NK-92 (cell line): Measurements from ENCODE around the gene SH3YL1.

Experiments
- DNase-seq: peaks from one replicate; lab custom pipeline; 2025; ENCODE audit not compliant: unreplicated experiment; lab: John Stamatoyannopoulos, UW

SH3YL1 gene, protein sequence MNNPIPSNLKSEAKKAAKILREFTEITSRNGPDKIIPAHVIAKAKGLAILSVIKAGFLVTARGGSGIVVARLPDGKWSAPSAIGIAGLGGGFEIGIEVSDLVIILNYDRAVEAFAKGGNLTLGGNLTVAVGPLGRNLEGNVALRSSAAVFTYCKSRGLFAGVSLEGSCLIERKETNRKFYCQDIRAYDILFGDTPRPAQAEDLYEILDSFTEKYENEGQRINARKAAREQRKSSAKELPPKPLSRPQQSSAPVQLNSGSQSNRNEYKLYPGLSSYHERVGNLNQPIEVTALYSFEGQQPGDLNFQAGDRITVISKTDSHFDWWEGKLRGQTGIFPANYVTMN

DNA sequence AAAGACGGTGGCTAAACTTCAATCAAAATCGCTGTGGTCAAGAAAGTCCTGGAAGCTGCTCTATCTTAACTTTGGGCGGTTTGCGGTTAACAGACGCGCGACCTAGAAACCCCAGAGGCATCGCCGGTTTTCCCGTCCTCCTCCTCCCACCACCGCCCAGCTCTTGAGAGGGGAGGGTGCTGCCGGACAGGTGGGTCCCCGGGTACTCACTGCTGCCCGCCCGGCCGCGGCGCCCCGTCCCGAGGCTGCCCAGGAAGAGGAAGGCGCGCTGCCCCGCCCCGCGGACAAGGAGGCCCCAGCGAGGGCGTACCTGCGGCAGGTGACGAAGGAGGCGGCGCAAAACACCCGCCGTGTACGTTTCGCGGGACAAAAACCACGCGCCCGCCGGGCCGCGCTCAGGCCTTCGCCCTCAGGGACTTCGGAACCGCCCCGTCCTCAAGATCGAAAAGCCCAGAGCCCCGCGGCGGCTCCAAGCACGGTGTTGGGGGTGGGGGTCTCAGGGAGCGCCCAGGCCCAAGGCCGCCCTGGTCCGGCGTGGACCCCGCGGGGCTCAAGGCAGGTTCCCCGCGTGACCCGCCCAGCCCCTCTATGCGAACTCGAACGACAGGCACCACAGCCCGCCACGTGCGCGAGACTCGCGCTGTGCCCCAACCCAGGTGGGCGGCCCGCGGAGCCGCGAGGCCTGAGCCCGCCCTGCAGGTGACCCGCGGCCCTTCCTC is at the start of gene SH3YL1:
Gene SH3YL1 (minus strand): TSS at position 259 of the 719 bp plus-strand sequence. CDS start 48 bp downstream, at position 211.
- DNase-seq = no peak

DNA sequence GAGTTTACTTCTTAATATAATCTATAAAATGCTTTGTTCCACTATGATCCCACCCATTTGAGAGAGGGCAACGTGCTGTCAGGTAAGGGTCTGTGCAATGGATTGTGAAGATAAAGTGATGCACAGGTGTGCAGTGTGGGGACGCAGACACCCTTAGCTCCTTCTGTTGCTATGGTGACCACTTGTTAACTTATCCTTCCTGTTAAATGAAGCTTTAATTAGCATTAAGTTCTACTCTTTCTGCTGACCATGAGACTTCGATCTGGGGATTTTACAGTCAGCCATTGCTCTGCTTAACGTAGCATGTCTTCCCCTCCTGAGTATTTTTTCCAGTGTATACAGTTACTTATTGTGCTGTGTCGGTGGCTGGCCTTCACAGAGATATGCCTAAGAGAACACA is 47.2 kb upstream of the SH3YL1 start:
- no peak for DNase-seq

DNA sequence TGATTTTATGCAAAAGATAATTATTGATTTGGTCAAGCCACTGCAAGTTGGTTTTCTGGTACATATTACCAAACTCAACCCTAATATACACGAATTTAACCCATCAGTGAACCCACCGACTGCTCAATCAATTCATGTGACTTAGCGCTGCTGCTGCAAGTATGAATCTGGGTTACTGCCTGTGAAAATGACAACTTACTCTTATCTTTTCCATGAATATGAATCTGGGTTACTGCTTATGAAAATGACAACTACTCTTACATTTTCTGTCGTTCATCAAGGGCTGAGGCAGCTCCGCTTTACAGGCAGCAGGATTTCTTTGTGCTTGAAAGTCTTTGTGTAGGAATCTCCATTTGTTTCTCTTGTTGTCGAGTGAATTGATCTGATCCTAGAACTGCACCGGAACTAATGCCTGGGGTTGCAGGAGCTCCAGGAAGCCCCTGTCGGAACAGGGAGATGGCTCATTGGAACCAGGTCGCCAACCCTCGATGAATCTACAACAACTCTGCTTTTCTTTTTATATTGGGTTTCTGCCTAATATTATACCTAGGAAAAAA is 46.2 kb upstream of the SH3YL1 start:
- no peak for DNase-seq

DNA sequence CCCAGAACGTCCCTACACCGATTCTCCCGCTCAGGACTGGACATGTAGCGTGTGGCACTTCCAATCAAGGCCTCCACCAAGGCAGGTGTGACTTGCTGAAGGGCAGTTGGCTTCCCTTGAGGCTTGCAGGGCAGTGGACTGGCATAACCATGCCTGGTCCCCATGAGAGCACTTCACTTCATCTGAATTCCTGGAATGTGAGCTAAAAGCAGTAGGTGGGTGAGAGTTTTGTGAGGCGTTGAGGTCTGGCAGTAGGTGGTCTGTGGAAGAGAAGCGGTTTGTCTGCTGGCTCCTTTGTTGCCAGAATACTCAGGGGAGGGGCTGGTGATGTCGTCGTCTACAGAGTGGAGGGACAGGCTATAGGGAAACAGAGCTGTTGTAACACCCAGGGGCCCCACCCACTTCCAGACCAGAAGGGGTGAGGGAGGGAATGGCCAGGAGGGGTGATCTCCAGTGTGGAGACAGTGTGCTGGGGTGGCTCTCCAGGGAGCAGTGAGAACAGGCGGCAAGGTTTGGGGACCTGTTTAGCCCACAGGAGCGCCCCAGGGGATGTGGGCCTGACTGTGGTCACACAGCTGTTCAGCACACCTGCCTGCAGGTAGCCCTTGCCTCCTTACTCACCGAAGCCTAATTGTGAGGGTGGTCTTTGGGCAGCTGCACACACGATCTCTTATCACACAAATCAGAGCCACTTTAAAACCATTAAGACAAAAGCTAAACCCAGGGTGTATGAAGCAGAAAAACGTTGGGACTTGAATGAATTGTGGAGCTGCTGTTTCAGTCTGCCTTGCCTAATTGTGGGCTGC is 45.5 kb upstream of the SH3YL1 start:
- no peak for DNase-seq

DNA sequence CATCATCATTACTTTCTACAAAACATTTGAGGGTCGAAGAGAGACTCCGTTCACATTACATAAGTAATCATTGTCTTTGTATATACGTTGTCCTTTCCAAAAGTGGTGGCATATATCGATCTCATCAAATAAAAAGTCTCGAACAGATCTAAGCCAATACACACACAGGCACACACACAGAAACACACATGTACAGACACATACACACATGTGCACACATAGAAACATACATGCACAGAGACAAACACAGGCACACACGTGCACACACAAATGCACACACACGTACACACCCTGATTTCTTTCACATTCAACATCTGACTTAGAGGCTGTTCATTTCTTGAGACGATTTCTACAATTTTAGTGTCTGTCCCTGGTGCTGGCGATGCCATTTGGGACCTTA is 41.5 kb upstream of the SH3YL1 start:
- no peak for DNase-seq

DNA sequence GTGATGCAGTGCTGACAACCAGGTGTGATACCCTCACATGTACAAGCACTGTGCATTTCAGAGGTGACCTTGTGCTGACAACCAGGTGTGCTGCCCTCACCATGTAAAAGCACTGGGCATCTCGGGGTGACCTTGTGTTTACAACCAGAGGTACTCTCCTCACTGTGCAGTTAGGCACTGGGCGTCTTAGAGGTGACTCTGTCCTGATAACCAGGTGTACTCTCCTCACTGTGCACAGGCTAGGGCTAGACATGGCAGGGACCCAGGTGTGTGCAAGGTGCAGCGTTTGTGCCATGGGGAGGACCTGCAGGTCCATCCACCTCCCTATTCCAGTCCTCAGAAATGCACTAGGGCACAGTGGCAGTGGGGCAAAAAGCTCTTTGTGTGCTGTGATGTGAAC is 32.5 kb upstream of the SH3YL1 start:
- DNase-seq = no peak

GRCh38 chr2:295090-295489 is 31.3 kb upstream of the SH3YL1 start:
- no peak for DNase-seq

GRCh38 chr2:290090-290722 is 26.4 kb upstream of the SH3YL1 start:
- DNase-seq = no peak

DNA sequence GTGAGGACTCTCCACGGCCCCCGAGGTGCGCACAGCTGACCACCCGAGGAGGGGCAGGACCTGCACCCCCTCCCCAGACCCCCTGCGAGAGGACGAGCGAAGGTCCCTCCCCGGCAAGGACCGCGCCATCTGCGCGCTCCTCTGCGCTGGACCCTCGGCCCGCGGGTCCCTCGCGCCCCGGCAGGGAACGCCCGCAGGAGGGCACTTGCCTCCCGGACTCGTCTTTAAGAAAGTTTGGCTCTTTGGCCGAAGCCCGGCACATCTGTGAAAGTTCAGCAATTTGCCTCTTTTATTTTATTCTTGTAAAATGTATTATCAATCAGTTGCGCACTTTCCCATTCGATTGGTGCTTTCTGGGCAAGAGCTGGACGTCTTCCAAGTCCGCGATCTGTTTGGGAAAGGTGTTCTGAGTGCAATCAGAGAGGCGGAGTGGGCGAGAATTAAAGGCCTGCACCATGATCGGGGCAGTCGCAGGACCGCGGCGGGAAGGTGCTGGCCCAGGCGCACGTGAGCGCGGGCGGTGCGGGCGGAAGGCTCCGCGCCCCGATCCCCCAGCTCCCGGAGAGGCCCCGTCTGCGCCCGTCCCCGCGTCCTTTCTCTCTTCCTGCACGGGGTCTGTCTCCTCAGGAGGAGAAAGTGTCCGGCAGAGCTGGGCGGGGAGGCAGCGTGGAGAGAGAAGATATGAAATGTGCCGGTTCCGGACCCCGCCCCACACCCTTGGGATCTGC is 25.7 kb upstream of the SH3YL1 start:
- no peak for DNase-seq

- no peak for DNase-seq
These were observed 25.0 kb upstream of the SH3YL1 start for GRCh38 chr2:288758-289361.

GRCh38 chr2:287911-288757 is 24.3 kb upstream of the SH3YL1 start, which contains the start of gene ALKAL2:
Gene ALKAL2 (minus strand): TSS chr2:288091. CDS start chr2:287835, 256 bp downstream.
- DNase-seq = no peak

- DNase-seq = no peak
These were observed 23.6 kb upstream of the SH3YL1 start for GRCh38 chr2:287471-287885.

GRCh38 chr2:286774-287392 is 23.1 kb upstream of the SH3YL1 start:
- DNase-seq = no peak

GRCh38 chr2:286035-286434 is 22.2 kb upstream of the SH3YL1 start:
- DNase-seq = no peak

GRCh38 chr2:285531-285930 is 21.7 kb upstream of the SH3YL1 start:
- no peak for DNase-seq

DNA sequence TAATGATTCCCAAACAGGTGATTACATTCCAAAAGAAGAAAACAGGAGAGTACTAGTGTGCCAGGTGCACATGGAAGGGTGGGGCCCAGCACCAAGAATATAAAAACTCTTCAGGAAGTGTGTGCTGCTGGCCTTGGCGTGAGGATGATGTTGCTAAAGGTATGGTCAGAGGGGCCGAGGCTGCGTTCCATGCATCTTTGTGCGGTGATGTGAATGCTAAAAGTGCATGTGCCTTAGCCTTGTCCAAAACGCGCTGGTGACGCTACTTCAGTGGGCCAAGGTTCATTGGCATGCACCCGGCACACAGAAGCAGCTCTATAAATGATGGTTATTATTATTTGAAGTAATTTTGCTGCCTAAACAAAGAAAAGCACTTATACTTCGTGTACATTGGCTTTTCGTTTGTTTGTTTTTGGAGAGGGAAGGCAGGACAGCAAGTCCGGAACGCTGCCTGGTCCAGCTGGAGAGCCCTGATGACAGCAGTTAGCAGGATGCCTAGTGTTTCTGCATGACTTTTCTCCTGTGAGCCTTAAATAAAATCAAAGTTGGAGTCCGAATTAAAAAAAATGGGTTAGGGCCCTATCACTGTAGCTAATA is 21.2 kb upstream of the SH3YL1 start:
- DNase-seq = no peak

DNA sequence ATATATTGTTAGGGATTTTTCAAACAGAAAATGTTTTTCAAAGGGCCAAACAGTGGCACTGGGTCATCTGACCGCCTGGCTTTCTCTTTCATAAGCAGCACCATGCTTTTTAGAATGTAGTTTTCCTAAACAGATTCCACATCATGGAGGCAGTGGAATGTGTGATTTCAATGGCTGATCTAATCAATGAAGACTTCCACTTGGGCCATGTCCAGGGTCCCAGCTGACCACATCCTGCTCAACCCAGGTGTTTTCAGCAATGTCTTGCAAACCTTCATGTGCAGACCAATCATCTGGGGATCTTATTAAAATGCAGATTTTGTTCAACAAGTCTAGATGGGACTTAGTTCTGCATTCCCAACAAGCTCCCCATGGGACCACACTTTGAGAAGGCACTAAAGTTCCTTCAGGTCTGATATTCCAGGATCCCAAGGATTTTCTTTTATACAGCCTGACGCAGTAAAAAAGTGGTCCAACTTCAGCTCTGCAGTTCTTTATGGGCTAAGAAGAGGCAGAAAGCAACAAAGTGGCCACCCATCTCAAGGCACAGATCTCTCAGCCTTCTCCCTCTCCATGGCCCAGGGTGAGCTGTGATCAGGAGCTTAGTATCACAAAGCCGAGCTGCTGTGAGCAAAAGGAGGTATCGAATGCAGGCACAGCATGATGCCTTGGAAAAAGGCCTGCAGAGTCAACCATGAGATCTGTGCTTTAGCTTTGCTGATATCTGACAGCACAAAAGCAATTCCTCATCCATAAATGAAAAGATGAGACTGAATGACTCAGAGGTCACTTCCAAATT is 20.4 kb upstream of the SH3YL1 start:
- no peak for DNase-seq
